ENCODE data around the gene CSTPP1.
"Not testable (repeated sequence)": the region's sequence is repeated elsewhere in the genome, so short reads cannot be mapped to it uniquely, and the experiment has no call there.

The CSTPP1 gene

DNA sequence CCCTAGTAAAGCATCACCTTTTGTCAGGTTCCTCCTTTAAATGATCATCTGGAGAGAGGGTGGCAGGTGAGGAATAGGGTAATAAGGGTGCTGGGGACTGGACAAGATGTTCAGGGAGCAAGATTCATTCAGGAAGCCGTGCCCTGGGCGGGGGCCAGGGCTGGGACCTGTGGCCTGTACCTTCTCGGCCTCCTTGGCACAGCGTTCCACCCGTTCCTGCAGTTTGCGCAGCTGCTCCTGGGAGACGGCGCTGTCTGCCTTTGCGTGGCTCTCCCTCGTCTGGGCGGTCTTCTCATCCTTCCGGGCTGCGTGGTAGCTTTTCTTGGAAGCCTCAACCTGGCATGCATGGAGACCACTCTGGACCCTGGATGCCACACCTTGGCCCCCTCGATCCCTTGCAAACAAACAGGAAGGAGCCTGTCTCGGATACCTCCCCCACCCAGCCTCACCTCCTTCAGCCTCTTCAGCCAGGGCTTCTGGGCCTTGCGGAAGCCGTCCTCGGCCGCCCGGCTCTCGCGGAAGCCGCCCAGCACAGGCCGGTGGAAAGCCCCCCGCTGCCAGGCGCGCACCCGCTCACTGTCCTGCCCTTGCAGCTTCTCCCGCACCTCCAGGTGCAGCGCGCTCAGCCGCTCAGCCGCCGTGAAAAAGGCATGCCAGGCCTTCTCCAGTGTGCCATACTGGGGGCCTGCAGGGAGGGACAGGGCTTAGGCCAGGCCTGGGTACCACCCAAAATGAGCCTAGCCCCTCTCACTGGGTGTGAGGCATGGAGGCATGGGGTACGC, 243.6 kb downstream of the CSTPP1 start:
- no peak for DNase-seq (ENCODE audit: low read depth in 2 of 2)

DNA sequence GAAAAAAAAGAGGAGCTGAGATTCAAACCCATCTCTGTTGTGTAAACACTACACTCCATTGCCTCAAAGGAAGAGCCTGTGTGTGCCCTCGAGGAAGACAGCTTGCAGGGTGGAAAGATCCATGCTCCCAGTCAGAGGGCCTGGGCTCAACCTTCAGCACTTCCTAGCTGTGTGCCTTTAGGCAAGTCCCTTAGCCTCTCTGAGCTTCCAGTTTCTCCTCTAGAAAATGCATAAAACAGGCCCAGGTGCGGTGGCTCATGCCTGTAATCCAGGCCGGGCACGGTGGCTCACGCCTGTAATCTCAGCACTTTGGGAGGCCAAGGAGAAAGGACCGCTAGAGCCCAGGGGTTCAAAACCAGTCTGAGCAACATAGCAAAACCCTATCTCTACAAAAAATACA, 244.7 kb downstream of the CSTPP1 start:
- DNase-seq (ENCODE audit: low read depth in 2 of 2), result no peak

DNA sequence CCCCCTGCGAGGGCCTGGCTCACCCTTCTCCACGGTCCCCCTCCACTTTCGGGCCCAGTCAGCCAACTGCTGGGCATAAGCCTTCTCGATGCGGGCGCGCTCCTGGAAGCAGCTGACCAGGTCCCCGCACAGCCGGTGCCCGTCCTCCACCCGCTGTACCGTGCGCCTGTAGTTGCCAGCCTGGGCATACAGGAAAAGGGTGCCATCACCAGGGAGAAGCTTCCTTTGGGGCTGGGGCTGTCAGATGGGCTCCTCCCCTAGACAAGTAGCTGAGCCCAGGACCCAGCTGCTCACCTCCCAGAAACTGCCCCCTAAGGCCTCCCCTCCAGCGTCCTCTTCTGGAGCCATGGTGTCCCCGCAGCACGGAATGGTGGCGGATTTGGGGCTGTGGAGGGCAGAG, 245.8 kb downstream of the CSTPP1 start:
- DNase-seq (ENCODE audit: low read depth in 2 of 2), result no peak

DNA sequence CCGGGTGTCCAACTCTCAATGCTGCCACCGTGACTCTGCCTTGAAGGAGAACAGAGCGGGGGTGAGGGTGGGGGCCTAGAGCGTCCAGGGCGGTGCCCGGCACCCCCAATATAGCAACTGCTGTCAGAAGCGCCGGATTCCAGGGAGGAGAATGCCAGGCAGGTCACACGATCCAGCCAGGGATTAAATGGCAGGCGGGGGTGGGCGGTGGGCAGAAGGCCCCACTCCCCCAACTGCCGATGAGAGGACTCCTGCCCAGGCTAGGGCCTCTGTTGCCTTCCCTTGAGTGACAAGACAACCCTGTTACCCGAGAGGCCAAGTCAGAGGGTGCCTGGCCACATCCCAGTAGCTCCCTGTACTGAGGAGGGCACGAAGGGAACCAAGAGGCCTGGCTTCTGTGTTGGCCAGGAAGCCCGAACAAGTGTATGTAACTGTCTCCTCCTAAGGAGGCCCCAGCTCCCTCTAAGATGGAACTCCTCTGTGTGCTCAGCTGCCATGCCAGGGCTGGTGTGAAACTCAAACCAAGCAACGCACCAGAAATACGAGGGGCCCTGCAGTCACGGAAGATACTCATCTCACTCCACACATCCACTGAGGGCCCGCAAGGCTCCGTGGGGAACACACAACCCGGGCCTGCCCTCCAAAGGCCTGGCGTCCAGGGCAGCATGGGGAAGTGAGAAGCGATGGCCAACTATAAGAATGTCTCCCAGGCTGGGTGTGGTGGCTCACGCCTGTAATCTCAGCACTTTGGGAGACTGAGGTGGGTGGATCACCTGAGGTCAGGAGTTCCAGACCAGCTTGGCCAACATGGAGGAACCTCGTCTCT, 246.7 kb downstream of the CSTPP1 start:
- DNase-seq (ENCODE audit: low read depth in 2 of 2), result no peak

DNA sequence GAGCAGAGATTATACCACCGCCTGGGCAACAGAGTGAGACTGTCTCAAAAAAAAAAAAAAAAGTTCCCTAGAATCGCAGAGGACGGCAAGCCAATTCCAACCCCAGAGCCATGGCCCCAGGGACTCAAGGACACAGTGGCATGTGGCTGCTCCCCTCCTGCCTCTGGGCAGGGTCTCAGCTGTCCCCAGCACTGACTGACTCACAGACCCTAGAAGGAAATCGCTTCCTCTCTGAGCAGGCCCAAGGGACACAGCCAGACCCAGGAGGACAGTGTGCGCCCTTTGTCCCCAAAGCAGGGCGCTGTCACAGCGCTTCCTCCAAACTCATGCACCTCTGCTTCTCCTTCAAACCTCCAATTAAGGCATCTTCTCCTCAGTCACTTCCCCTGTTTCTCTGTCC, 247.4 kb downstream of the CSTPP1 start:
- DNase-seq (ENCODE audit: low read depth in 2 of 2), result no peak

DNA sequence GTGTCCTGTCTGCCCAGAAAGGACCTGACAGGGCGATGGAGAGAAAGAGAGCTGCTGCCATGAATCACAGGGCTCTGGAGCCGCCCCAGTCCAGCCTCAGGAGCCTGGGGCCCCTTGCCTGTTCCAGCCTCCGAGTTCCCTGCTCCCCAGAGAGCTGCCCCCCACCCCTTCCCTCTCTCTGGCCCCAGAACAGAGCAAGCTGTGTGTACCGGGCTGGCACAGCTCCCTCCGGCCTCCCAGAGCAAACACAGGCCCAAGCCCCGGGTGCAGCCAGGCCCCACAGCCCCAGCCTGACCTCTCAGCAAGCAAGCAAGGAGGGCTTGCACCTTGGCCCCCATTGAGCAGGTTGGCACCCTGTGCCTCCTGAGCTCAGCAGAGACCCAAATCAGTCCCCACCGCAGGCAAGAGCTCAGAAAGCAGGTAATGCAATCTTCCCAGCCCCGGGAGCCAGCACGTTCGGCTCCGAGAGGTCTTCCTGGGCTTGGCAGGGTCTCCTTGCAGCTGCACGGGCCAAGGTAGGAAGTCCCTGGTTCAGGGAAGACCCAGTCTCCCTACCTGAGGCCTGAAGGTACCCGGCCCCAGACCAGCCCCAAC, 248.2 kb downstream of the CSTPP1 start:
- no peak for DNase-seq (ENCODE audit: low read depth in 2 of 2)

DNA sequence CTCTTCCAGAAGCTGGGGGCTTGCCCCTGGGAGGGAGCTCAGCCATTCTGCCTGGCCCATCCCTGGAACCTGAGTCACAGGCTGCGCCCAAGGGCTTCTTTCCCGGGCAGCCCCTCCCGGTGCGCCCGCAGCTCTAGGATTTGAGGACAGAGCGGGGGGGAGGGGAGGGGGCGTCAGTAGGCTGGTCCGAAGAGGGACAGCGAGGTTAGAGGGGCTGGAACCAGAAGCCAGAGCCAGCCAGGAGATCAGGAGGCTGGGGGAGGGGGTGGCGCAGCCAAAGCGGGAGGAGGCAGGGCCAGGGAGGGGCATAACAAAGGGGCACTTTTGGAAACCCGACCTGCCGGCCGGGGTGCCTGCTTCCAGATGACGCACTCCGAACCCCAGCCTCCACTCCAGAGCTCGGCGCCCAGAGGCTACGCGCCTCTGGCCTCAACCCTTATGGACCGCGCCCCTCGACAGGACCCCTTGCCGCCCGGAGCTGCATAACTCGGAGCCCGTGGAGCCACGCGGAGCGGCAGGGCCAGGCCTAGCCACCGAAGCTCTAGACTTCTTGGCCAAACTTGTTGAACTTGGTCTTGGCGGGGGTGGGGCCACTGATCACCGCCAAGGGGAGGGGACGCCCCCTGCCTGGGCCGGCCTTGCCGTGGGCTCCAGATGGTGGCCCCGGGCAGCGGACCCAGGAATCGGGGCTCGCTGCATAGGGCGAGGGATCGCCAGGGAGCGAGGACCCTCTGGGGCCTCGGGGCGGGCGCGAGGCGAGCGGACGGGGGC, 248.9 kb downstream of the CSTPP1 start:
- no peak for DNase-seq (ENCODE audit: low read depth in 2 of 2)

DNA sequence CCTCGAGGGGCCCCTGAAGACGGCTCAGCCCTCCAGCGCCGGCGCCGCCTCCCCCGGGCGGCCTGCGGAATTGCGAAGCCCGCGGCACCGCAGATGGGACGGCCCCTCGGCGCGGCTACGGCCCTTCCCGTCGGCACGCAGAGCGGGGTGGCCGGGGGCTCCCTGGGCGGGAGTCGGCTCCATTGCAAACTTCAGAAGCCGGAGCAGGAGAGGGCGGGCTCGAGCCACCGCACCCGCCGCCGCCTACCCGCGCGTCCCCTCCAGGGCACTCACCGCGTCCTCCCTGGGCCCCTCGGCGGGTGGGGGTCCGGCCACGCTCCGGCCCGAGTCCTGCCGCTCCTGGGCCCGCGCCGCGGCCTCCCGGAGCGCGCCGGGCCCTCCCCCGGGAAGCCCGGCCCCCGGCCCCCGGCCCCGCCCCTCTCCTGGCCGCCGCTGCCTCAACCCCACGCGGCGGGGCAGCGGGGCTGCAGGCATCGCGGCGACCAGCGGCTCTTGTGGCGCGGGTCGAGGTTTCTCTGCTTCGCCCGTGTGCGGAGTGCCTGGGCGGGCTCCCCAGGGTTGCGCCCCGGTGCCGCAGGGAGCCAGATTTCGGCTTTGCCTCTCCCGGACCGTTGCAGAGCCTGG, 249.6 kb downstream of the CSTPP1 start, which contains the start of gene PACSIN3:
TSS of gene PACSIN3 (minus strand) at position 359 of the 624 bp plus-strand sequence. CDS start 3,707 bp downstream, outside the sequence.
- no peak for DNase-seq (ENCODE audit: low read depth in 2 of 2)

DNA sequence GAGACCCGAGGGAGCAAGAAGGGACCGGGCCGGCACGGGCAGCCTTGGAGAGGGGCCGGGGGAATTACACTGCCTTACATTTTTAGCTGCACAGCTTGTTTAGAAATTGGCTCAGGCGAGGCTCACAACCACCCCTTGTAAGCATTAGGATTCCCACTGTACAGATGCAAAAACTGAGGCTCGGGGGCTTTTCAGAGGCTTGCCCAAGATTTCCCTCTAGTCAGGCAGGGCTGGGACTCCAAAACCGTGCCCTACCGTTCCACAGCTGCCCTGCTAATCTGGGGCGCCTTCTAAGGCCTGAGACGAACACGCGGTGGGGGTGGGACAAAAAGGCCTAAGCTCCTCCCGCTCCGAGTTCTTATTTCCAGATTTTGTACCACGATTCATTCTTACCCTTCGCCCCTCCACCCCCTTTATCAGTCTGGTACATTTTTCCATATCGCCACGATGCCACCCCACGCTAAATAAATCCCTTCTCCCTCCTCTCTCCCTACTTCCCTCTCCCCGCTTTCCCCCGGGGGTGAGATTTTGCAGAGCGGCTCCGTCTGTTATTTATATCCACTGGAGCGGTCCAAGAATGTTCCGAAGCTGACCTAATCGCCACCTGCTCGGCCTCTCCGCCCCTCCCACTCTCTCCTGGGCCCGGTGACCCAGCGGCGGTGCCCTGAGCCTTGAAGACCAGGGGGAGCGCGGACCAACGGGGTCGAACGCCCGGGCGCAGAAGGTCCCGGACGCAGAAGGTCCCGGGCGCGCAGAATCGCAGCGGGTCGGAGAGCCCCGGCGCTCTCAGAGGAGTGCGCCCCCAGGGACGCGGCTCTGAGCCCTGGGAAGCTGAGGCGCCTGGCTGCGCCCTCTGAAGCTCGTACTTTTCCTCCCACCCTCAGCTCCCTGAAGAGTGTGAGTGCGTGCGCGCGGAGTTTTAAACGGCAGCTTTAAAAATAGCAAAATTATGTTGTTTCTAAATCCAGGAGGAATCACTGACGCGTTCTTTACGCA, 250.4 kb downstream of the CSTPP1 start:
- DNase-seq (ENCODE audit: low read depth in 2 of 2), result no peak

DNA sequence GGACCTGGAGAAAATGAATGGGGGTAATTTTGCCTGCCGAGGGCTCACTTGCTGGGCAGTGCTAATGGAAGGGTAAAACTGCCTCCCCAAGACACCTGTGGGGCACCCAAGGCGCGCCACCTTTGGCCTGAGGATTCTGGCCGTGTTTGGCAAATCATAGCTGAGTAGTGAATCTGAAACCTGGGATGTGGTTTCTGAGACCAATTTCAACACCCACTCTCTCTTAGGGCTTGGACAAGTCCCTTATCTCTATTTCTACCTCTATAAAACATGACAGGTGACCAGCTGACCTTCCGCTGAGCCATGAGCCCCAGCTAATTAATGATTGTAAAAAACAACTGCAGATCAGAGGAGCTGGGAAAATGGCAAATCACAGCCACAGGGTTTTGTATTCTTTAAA, 251.2 kb downstream of the CSTPP1 start:
- no peak for DNase-seq (ENCODE audit: low read depth in 2 of 2)

DNA sequence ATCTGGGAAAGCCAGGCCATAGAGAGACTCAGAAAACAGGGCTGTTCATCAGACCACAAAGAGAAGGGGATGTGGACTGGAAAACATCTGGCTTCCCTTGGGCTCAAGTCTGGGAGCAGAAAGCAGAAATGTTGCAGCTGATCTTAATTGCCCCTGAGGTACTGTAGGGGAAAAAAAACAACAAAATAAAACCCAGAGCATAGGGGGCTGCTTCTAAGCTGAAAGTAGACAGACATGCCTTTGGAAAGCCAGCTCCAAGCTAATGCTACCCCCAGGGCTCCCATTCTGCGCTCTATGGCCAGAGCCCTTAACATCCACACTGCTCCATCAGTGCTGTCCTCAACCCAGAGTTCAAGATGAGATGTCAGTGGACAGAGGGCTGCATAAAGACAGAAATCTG, 251.7 kb downstream of the CSTPP1 start:
- DNase-seq (ENCODE audit: low read depth in 2 of 2), result no peak

DNA sequence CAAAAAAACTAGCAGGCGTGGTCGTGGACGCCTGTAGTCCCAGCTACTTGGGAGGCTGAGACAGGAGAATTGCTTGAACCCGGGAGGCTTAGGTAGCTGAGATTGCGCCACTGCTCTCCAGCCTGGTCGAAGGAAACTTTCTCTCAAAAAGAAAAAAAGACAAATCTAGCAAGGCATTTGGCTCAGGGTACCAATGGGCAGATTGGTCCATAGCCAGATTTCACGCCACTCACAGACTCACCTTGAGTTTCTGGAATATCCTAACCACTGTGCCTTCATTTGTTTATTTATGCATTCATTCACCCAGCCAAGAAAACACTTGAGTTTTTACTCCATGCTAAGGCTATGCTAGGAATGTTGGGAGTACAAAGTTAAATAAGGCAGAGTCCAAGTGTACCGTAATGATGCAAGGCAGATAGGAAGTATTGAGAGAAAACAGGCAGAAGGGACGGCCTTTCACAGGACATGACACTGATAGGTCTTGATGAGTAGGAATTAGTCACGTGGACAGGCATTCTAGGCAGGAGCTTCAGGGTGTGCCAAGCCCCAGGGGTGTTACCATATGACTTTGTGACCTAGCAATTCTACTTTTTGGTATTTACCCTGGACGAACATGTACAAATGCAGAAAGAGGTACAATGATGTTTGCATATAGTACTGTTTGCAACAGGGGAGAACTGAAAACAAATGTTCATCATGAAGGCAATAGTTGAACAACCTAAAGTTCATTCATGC, 252.7 kb downstream of the CSTPP1 start:
- DNase-seq (ENCODE audit: low read depth in 2 of 2), result no peak

DNA sequence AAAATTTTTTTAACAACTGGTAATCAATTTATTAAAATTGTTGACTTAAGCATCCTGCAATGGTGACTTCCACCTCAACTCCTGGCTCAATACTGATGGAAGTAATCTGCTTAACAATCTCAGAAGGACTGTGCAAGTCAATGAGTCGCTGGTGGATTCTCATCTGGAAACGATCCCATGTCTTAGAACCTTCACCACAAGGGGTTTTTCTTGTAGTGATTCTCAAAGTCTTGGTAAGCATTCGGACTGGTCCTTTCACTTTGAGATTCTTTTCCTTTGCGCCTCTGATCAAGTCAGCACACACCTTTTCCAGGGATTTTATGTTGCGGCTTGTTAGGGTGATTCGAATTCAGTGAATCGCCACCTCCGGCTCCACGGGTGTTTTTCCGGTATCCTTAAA, 254.6 kb downstream of the CSTPP1 start:
- DNase-seq (ENCODE audit: low read depth in 2 of 2), result not testable (repeated sequence)

DNA sequence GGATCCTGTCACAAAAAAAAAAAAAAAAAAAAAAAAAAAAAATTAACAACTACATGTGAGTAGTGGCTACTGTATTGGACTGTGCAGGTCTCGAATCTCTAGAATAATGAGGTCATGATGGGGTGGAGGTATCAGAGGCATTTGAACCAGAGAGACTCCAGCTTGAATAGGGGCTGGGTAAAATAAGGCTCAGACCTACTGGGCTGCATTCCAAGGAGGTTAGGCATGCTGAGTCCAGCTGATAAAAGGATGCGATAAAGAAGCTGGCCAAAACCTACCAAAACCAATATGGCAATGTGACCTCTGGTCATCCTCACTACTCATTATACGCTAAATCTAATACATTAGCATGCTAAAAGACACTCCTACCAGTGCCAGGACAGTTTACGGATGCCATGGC, 255.6 kb downstream of the CSTPP1 start:
- DNase-seq (ENCODE audit: low read depth in 2 of 2), result no peak

DNA sequence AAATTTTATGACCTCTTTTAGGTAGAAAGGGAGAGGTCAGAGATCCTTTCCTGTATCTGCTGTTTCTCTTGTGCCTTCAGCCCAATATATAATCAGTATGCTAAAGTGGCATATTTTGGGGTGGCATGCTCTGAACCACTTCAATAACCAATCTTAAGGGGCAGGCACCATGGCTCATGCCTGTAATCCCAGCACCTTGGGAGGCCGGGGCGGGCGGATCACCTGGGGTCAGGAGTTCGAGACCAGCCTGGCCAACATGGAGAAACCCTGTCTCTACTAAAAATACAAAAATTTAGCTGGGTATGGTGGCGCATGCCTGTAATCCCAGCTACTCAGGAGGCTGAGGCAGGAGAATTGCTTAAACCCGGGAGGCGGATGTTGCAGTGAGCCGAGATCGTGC, 261.6 kb downstream of the CSTPP1 start:
- DNase-seq (ENCODE audit: low read depth in 2 of 2), result not testable (repeated sequence)

DNA sequence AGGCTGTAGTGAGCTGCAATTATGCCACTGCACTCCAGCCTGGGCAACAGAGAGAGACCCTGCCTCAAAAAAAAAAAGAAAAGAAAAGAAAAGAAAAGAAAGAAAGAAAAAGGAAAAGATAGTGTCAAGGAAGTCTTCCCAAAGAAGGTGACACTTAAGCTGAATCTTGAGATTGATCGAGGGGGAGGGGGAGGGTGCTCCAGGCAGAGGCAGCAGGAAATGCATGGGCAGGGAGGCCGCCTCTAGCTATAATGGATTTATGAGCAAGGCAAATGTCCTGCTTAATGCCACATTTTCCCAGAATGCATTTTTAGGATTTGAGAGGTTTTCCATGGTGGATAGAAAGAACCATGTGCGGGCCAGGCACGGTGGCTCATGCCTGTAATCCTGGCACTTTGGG, 264.5 kb downstream of the CSTPP1 start:
- DNase-seq (ENCODE audit: low read depth in 2 of 2), result no peak

DNA sequence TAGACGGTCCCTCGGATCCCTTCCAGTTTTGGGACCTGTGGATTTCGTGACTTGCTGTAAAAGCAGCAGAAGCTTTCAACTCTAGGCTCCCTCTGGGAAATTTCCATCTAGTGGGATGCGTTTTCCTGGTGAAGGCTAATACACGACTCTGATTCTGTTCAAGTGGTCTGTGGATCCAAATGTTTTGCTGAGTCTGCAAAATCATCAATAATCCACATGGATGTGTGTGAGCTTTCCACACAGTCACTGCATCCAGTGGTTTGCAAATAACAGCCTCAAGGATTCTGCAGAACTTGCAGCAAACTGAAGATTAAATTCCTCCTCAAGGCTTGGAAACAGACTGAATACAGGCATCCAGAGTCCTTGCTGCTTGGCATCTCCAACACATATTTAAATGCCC, 266.0 kb downstream of the CSTPP1 start:
- no peak for DNase-seq (ENCODE audit: low read depth in 2 of 2)

DNA sequence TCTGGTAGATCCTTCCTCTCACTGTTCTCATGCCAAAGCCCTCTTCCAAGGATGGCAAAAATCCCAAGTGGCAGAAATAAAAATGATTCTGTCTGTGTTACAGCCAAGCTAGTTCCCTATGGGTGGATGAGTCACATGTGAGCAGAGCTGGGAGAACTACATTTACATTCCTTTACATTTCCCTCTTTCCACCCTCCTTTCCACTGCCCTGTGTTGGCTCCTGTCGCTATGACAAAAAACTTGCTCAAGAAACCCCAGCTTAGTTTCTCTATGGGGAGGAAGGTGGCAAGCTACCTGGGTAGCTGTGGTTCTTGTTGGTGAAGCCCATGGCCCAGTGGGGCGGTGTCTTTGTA, 268.1 kb downstream of the CSTPP1 start:
- no peak for DNase-seq (ENCODE audit: low read depth in 2 of 2)

DNA sequence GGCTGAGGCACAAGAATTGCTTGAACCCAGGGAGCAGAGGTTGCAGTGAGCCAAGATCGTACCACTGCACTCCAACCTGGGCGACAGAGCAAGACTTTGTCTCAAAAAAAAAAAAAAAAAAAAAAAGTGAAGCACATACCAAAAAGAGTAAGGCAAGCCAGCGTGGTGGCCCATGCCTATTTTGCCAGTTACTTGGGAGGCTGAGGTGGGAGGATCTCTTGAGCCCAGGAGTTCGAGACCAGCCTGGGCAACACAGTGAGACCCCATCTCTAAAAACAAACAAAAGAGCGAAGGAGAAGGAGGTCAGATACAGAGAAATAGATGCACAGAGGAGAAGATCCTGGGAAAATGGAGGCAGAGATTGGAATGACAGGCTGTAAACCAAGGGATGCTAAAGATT, 270.0 kb downstream of the CSTPP1 start:
- not testable (repeated sequence) for DNase-seq (ENCODE audit: low read depth in 2 of 2)

DNA sequence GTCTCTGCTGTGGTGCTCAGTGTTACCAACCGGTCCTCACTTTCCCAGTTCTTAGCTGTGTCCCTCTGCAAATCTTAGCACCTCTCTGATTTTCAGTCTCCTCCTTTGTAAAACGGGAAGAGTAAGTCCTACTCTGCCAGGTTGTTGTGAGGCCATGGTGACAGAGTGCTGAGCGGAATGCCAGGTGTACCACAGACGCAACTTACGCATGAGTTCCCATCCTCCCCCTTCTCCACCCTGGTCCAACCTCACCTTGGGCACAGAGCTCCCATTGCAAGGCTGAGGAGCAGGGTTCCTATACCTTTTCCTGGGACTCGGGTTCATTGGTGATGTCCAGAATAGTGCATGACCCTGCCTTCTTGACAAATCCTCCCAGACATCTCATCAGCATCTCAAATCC, 270.9 kb downstream of the CSTPP1 start:
- DNase-seq (ENCODE audit: low read depth in 2 of 2), result no peak

All from stimulated activated CD8-positive, alpha-beta memory T cell treated with anti-CD3 and anti-CD28 coated beads, Interleukin-2, amount 100 ng/mL, for 1 hour (primary cell).